Measurements from ENCODE around the gene CCDC57. TPM values are rescaled to one million over a fixed set of nuclear protein-coding genes. Genes with fewer than 3 reads are reported as not detected.

The CCDC57 gene
- total and polyA plus RNA-seq, 5 donors from 2014 or later = 27.7 to 76.6 (median 38.1) TPM

GRCh38 chr17:82118815-82119380 is 93.7 kb downstream of the CCDC57 start:
- H3K27ac Mint-ChIP-seq = peak overlapping the region in 2 of 3 donors; percentile 46 to 87
- H3K27me3 Mint-ChIP-seq = no peaks in the 10 kb centered on the region
- H3K36me3 Mint-ChIP-seq = peaks cover 16% of the 10 kb centered on the region
- no peak overlapping the region for H3K4me3 Mint-ChIP-seq
- no peak overlapping the region for H3K27ac ChIP-seq (ENCODE audit: insufficient read depth, low read length, poor library complexity, severe bottlenecking)
- no peaks in the 10 kb centered on the region for H3K27me3 ChIP-seq (ENCODE audit: control insufficient read depth, insufficient read depth, low read length)
- DNase-seq (no peak), ATAC-seq (ENCODE audit: low read depth in 2 of 2) (no peak)
- no peaks in the 10 kb centered on the region for H3K36me3 ChIP-seq (ENCODE audit: control insufficient read depth, insufficient read depth, low read length)
- no peaks in the 10 kb centered on the region for H3K9me3 Mint-ChIP-seq
- H3K4me1 ChIP-seq (ENCODE audit: control insufficient read depth, insufficient read depth, low read length, poor library complexity, severe bottlenecking) = no peaks in the 10 kb centered on the region
- H3K4me3 ChIP-seq (ENCODE audit: low read depth, low read length) = no peak overlapping the region
- H3K4me1 Mint-ChIP-seq = peaks cover 0 to 23% (median 2%) of the 10 kb centered on the region in 4 donors
- H3K9me3 ChIP-seq (ENCODE audit: control insufficient read depth in 2 of 2, low read length in 2 of 2) = no peaks in the 10 kb centered on the region

DNA sequence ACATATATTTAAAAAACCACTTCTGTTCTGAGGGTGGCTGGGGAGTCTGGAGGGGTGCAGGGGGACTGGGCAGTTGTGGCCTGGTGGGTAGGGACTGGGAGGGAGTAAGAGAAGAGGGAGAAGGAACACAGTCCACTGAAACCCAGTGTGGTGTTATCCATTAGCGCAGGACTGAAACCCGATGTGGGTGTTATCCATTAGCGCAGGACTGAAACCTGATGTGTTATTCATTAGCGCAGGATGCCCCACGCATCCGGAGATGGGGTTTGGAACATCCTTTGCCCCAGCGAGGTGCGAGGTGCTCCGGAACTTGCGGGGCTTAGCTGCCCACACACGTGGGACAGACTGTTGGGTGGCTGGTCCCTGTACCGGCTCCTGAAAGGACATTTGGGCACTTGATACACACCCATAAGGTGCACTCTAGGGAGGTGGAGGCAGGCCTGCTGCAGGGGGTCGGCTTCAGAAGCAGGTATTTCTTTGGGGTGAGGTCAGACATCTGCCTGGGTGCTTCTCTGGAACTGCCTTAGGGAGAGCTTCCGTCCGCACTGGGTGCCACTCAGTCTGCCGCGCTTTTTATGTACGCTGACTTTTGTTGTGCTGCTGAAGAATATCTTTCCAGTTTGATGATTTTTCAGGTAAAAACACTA is 94.4 kb downstream of the CCDC57 start:
- Mint-ChIP-seq H3K27me3 (no peaks in the 10 kb centered on the region), H3K36me3 (peaks cover 11% of the 10 kb centered on the region), H3K4me1 (peaks cover 0 to 19% (median under 1%) of the 10 kb centered on the region in 4 donors), H3K27ac (peak overlapping the region in 1 of 3 donors; percentile 54), H3K4me3 (no peak overlapping the region), H3K9me3 (no peaks in the 10 kb centered on the region)
- H3K27me3 ChIP-seq (ENCODE audit: control insufficient read depth, insufficient read depth, low read length) = no peaks in the 10 kb centered on the region
- DNase-seq = no peak
- ATAC-seq (ENCODE audit: low read depth in 2 of 2) = no peak
- H3K4me1 ChIP-seq (ENCODE audit: control insufficient read depth, insufficient read depth, low read length, poor library complexity, severe bottlenecking) = no peaks in the 10 kb centered on the region
- H3K27ac ChIP-seq (ENCODE audit: insufficient read depth, low read length, poor library complexity, severe bottlenecking) = no peak overlapping the region
- H3K4me3 ChIP-seq (ENCODE audit: low read depth, low read length) = no peak overlapping the region
- H3K9me3 ChIP-seq (ENCODE audit: control insufficient read depth in 2 of 2, low read length in 2 of 2) = no peaks in the 10 kb centered on the region
- H3K36me3 ChIP-seq (ENCODE audit: control insufficient read depth, insufficient read depth, low read length) = no peaks in the 10 kb centered on the region

GRCh38 chr17:82117139-82118090 is 95.2 kb downstream of the CCDC57 start:
- peaks cover 6% of the 10 kb centered on the region for H3K36me3 Mint-ChIP-seq
- peaks cover 0 to 14% (median under 1%) of the 10 kb centered on the region in 4 donors for H3K4me1 Mint-ChIP-seq
- H3K27me3 Mint-ChIP-seq = no peaks in the 10 kb centered on the region

DNA sequence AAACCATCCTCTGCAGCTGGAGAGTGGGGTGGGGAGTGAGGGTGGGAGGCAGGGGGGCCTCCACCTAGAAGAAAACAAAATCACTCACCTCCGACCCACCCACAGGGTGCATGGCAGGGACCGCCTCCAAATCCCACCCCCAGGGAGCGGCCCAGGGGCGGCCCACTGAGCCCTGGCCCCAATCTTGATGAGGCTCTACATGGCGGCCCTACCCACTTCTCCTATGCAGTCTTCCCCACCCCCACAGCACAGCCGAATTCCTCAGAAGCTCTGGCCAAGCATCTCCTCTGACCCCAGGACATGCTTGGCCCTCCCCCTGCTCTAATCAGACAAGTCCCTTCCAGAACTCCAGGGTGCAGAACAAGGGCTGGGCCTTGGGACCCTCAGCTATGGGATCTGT is 96.4 kb downstream of the CCDC57 start:
- Histone ChIP-seq H3K4me1 (ENCODE audit: control insufficient read depth, insufficient read depth, low read length, poor library complexity, severe bottlenecking) (no peaks in the 10 kb centered on the region), H3K27me3 (ENCODE audit: control insufficient read depth, insufficient read depth, low read length) (no peaks in the 10 kb centered on the region), H3K4me3 (ENCODE audit: low read depth, low read length) (no peak overlapping the region), H3K9me3 (ENCODE audit: control insufficient read depth in 2 of 2, low read length in 2 of 2) (no peaks in the 10 kb centered on the region), H3K36me3 (ENCODE audit: control insufficient read depth, insufficient read depth, low read length) (no peaks in the 10 kb centered on the region), H3K27ac (ENCODE audit: insufficient read depth, low read length, poor library complexity, severe bottlenecking) (no peak overlapping the region)
- DNase-seq (no peak), ATAC-seq (ENCODE audit: low read depth in 2 of 2) (no peak)
- Mint-ChIP-seq H3K27ac (no peak overlapping the region), H3K4me3 (no peak overlapping the region), H3K4me1 (peaks cover 0 to 10% (median under 1%) of the 10 kb centered on the region in 4 donors), H3K9me3 (no peaks in the 10 kb centered on the region), H3K36me3 (peaks cover 6% of the 10 kb centered on the region), H3K27me3 (no peaks in the 10 kb centered on the region)

More at GRCh38 chr17:82117139-82118090, 95.2 kb downstream of the CCDC57 start:
- Histone ChIP-seq H3K36me3 (ENCODE audit: control insufficient read depth, insufficient read depth, low read length) (no peaks in the 10 kb centered on the region), H3K27me3 (ENCODE audit: control insufficient read depth, insufficient read depth, low read length) (no peaks in the 10 kb centered on the region), H3K4me1 (ENCODE audit: control insufficient read depth, insufficient read depth, low read length, poor library complexity, severe bottlenecking) (no peaks in the 10 kb centered on the region), H3K9me3 (ENCODE audit: control insufficient read depth in 2 of 2, low read length in 2 of 2) (no peaks in the 10 kb centered on the region), H3K27ac (ENCODE audit: insufficient read depth, low read length, poor library complexity, severe bottlenecking) (no peak overlapping the region), H3K4me3 (ENCODE audit: low read depth, low read length) (no peak overlapping the region)
- ATAC-seq (ENCODE audit: low read depth in 2 of 2) (no peak), DNase-seq (no peak)
- no peaks in the 10 kb centered on the region for H3K9me3 Mint-ChIP-seq
- peak overlapping the region in 2 of 3 donors; percentile 18 to 54 for H3K27ac Mint-ChIP-seq
- no peak overlapping the region for H3K4me3 Mint-ChIP-seq

- Mint-ChIP-seq H3K4me3 (peak overlapping the region in 1 of 4 donors; percentile 47), H3K27ac (no peak overlapping the region), H3K9me3 (no peaks in the 10 kb centered on the region), H3K36me3 (peaks cover 6% of the 10 kb centered on the region), H3K4me1 (peaks cover 0 to 9% (median 3%) of the 10 kb centered on the region in 4 donors), H3K27me3 (no peaks in the 10 kb centered on the region)
- no peaks in the 10 kb centered on the region for H3K9me3 ChIP-seq (ENCODE audit: control insufficient read depth in 2 of 2, low read length in 2 of 2)
- DNase-seq (no peak), ATAC-seq (ENCODE audit: low read depth in 2 of 2) (no peak)
- no peaks in the 10 kb centered on the region for H3K36me3 ChIP-seq (ENCODE audit: control insufficient read depth, insufficient read depth, low read length)
- no peaks in the 10 kb centered on the region for H3K4me1 ChIP-seq (ENCODE audit: control insufficient read depth, insufficient read depth, low read length, poor library complexity, severe bottlenecking)
- H3K27me3 ChIP-seq (ENCODE audit: control insufficient read depth, insufficient read depth, low read length) = no peaks in the 10 kb centered on the region
- H3K27ac ChIP-seq (ENCODE audit: insufficient read depth, low read length, poor library complexity, severe bottlenecking) = no peak overlapping the region
- H3K4me3 ChIP-seq (ENCODE audit: low read depth, low read length) = no peak overlapping the region
Observed at GRCh38 chr17:82114872-82115271, 97.8 kb downstream of the CCDC57 start.

- Mint-ChIP-seq H3K4me1 (peaks cover 0 to 7% (median 3%) of the 10 kb centered on the region in 4 donors), H3K27me3 (no peaks in the 10 kb centered on the region), H3K4me3 (no peak overlapping the region), H3K9me3 (no peaks in the 10 kb centered on the region), H3K27ac (no peak overlapping the region), H3K36me3 (peaks cover 6% of the 10 kb centered on the region)
- Histone ChIP-seq H3K27me3 (ENCODE audit: control insufficient read depth, insufficient read depth, low read length) (no peaks in the 10 kb centered on the region), H3K9me3 (ENCODE audit: control insufficient read depth in 2 of 2, low read length in 2 of 2) (no peaks in the 10 kb centered on the region), H3K27ac (ENCODE audit: insufficient read depth, low read length, poor library complexity, severe bottlenecking) (no peak overlapping the region), H3K4me1 (ENCODE audit: control insufficient read depth, insufficient read depth, low read length, poor library complexity, severe bottlenecking) (no peaks in the 10 kb centered on the region), H3K36me3 (ENCODE audit: control insufficient read depth, insufficient read depth, low read length) (no peaks in the 10 kb centered on the region), H3K4me3 (ENCODE audit: low read depth, low read length) (no peak overlapping the region)
- ATAC-seq (ENCODE audit: low read depth in 2 of 2) = no peak
- DNase-seq = no peak
Observed at GRCh38 chr17:82114447-82114846, 98.2 kb downstream of the CCDC57 start.

- H3K4me1 Mint-ChIP-seq = peaks cover 0 to 4% (median 2%) of the 10 kb centered on the region in 4 donors
- H3K27me3 Mint-ChIP-seq = no peaks in the 10 kb centered on the region
- no peak overlapping the region for H3K4me3 Mint-ChIP-seq
- H3K36me3 Mint-ChIP-seq = peaks cover 6% of the 10 kb centered on the region
- no peak overlapping the region for H3K27ac ChIP-seq (ENCODE audit: insufficient read depth, low read length, poor library complexity, severe bottlenecking)
- no peaks in the 10 kb centered on the region for H3K27me3 ChIP-seq (ENCODE audit: control insufficient read depth, insufficient read depth, low read length)
- H3K9me3 ChIP-seq (ENCODE audit: control insufficient read depth in 2 of 2, low read length in 2 of 2) = no peaks in the 10 kb centered on the region
- H3K4me1 ChIP-seq (ENCODE audit: control insufficient read depth, insufficient read depth, low read length, poor library complexity, severe bottlenecking) = no peaks in the 10 kb centered on the region
- ATAC-seq (ENCODE audit: low read depth in 2 of 2) (no peak), DNase-seq (no peak)
- H3K36me3 ChIP-seq (ENCODE audit: control insufficient read depth, insufficient read depth, low read length) = no peaks in the 10 kb centered on the region
- H3K9me3 Mint-ChIP-seq = no peaks in the 10 kb centered on the region
- H3K4me3 ChIP-seq (ENCODE audit: low read depth, low read length) = no peak overlapping the region
- no peak overlapping the region for H3K27ac Mint-ChIP-seq
Observed at GRCh38 chr17:82113941-82114340, 98.7 kb downstream of the CCDC57 start.
